HCT116 (cell line): Measurements from ENCODE around the gene NFKBIA.

Experiments used
- EGR1 ChIP-seq: IDR thresholded peaks from 2 replicates; pipeline ENCODE4 v1.6.1; 2012; ENCODE audit warnings: low read depth
- ELF1 ChIP-seq: IDR thresholded peaks from 2 replicates; pipeline ENCODE4 v1.6.1; 2012; ENCODE audit warnings: low read depth, borderline replicate concordance
- EZH2 ChIP-seq: fragments of 200-600 bp; sonication (generic); IDR thresholded peaks from 2 replicates; pipeline ENCODE4 v1.6.1; 2017; ENCODE audit warnings: antibody characterized with exemption, mixed run types
- EZH2phosphoT487 ChIP-seq: fragments of 200-600 bp; IDR thresholded peaks from 2 replicates; pipeline ENCODE4 v1.6.1; 2018; ENCODE audit warnings: antibody characterized with exemption, borderline replicate concordance
- JUND ChIP-seq: IDR thresholded peaks from 2 replicates; pipeline ENCODE4 v1.6.1; 2012
- RAD21 ChIP-seq: IDR thresholded peaks from 2 replicates; pipeline ENCODE4 v1.6.1; 2012; ENCODE audit warnings: low read depth, mild to moderate bottlenecking
- ZFX ChIP-seq: fragments of 450-650 bp; IDR thresholded peaks from 2 replicates; pipeline ENCODE4 v1.6.1; 2017
- TF ChIP-seq, protein P1 (sequence below), 3 experiments: fragments of 200-600 bp in 1 of 3; sonication (generic) in 1 of 3; IDR thresholded peaks in 2 of 3; conservative IDR thresholded peaks in 1 of 3; 2 replicates each; pipeline ENCODE4 v1.5.1; 2012 to 2017; ENCODE audit warnings: low read depth in 2 of 3, low read length in 2 of 3, antibody characterized with exemption in 1 of 3, borderline replicate concordance in 1 of 3, control low read depth in 1 of 3, mild to moderate bottlenecking in 1 of 3, mixed read lengths in 1 of 3, mixed run types in 1 of 3, moderate library complexity in 1 of 3; ENCODE audit not compliant: insufficient read depth in 1 of 3

DNA sequence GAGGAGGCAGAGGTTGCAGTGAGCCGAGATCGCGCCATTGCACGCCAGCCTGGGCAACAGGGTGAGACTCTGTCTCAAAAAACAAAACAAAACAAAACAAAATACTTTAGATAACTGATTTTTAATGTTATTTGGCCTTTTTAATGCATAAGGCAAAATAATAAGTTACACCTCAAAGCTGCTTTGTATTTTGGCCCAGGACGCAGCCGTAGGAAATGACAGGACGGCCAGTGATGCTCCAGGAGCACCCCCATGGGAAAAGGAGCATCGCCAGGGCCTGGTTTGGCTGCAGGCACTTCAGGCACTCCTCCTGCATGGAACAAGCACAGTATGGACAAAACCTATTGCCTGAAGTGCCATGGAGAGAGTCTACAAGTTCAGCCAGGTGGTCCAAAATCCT is 3.5 kb upstream of the NFKBIA start:
- TF ChIP-seq, protein P1, sequence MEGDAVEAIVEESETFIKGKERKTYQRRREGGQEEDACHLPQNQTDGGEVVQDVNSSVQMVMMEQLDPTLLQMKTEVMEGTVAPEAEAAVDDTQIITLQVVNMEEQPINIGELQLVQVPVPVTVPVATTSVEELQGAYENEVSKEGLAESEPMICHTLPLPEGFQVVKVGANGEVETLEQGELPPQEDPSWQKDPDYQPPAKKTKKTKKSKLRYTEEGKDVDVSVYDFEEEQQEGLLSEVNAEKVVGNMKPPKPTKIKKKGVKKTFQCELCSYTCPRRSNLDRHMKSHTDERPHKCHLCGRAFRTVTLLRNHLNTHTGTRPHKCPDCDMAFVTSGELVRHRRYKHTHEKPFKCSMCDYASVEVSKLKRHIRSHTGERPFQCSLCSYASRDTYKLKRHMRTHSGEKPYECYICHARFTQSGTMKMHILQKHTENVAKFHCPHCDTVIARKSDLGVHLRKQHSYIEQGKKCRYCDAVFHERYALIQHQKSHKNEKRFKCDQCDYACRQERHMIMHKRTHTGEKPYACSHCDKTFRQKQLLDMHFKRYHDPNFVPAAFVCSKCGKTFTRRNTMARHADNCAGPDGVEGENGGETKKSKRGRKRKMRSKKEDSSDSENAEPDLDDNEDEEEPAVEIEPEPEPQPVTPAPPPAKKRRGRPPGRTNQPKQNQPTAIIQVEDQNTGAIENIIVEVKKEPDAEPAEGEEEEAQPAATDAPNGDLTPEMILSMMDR (IDR thresholded peaks at IDR 0.05 in 2 of 3, conservative IDR thresholded peaks at IDR 0.05 in 1 of 3; ENCODE audit: borderline replicate concordance in 1 of 3, insufficient read depth in 1 of 3, low read depth in 2 of 3, low read length in 2 of 3) = no peak
- no peak for TF ChIP-seq EZH2phosphoT487
- no peak for TF ChIP-seq ZFX
- TF ChIP-seq EZH2 = no peak
- no peak for TF ChIP-seq EGR1
- TF ChIP-seq ELF1 = no peak
- TF ChIP-seq JUND = no peak
- TF ChIP-seq RAD21 = no peak
